GM19455 (cell line): ENCODE measurements around the gene CYP4X1.
"Not testable (repeated sequence)": the region's sequence is repeated elsewhere in the genome, so short reads cannot be mapped to it uniquely, and the experiment has no call there.

Experiments used
- ATAC-seq: cut with Tn5 transposase; IDR thresholded peaks from one replicate; pipeline ENCODE4 v1.9.1; 2021; ENCODE audit not compliant: unreplicated experiment

CYP4X1 gene, protein sequence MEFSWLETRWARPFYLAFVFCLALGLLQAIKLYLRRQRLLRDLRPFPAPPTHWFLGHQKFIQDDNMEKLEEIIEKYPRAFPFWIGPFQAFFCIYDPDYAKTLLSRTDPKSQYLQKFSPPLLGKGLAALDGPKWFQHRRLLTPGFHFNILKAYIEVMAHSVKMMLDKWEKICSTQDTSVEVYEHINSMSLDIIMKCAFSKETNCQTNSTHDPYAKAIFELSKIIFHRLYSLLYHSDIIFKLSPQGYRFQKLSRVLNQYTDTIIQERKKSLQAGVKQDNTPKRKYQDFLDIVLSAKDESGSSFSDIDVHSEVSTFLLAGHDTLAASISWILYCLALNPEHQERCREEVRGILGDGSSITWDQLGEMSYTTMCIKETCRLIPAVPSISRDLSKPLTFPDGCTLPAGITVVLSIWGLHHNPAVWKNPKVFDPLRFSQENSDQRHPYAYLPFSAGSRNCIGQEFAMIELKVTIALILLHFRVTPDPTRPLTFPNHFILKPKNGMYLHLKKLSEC

DNA sequence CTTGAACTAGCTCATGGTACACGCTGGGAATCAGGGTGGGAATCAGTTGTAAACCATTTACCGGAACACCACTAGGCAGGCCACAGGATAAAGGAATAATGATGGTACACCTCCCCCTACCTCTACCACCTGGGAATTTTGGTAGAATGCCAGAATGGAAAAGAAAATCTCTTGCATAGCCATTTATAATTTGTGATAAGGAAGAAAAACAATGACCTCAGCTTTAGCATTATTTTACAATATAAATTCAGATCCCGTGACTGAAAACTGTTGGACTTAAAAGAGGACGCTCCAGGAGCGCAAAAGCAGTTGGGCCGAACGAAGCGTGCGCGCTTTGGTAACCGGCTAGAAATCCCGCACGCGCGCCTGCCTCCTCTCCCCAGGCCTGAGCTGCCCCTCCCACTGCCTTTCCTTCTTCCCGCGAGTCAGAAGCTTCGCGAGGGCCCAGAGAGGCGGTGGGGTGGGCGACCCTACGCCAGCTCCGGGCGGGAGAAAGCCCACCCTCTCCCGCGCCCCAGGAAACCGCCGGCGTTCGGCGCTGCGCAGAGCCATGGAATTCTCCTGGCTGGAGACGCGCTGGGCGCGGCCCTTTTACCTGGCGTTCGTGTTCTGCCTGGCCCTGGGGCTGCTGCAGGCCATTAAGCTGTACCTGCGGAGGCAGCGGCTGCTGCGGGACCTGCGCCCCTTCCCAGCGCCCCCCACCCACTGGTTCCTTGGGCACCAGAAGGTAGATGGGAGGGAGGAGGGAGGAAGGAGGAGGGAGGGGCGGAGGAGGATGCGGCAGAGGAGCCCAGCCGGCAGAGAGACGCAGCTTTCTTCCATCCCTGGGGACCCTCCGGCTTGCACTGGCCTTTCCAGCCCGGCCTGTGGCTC, at the start of gene CYP4X1:
CYP4X1 (plus strand) TSS at position 402 of the 873 bp plus-strand sequence; CDS start at position 551, 149 bp downstream.
- ATAC-seq, result no peak

DNA sequence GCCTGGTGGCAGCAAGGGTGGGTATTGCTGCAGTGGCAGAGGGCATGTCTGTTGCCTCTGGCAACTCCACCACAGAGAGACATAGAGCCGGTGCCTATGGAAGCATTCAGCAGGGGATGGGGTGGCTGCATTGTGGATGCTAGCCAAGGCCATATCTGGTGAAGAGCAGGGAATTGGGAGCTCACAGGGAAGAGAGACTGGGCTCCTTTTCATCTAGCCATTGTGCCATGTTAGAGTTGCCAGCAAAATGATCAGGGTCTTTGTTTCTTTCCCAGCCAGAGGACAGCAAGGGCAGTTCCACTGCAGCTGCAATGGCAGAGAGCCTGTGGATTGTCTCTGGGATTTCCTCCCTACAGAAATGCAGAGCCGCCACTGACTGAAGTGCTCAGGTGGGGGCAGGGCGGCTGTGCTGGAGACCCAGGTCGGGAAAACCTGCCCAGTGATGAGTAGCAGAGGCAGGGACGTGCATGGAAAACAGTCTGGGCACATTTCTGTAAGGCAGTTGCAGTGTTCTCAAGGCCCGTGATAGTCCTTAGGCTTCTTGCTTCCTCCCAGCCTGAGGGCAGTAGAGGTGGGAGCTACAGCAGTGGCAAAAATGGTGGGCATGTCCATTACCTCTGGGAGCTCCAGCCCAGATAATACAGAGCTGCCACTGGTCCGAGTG, 40.2 kb upstream of the CYP4X1 start:
- no peak for ATAC-seq

DNA sequence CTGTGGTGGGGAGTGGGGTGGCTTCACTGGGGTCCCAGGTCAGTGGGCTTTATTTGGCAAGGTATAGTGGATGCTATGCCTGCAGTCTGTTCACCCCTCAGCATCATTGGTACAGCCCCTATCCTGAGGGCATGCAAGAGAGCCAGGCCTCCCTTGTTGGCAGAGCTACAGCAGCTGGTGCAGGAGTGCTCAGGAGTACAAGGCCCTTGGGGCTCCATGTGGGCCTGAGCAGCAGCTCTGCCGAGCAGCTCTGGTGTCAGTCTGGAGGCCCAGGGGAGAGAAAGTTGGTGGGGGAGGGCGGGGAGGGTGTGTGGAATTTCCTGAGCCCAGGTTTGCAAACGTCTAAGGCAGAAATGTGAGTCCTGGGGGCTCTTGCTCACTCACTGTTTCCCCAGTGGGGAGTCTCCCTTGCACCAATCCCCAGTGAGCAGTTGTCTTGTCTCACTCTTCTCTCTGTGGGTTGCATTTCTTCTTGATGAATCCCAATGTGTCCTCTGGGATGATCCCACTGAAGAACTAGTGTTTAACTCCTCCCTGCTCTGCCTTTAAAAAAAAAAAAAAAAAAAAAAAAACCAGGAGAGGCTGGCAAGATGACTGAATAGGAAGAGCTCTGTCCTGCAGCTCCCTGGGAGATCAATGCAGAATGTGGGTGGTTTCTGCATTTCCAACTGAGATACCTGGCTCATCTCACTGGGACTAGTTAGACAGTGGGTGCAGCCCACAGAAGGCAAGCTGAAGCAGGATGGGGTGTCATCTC, 39.5 kb upstream of the CYP4X1 start:
- no peak for ATAC-seq

DNA sequence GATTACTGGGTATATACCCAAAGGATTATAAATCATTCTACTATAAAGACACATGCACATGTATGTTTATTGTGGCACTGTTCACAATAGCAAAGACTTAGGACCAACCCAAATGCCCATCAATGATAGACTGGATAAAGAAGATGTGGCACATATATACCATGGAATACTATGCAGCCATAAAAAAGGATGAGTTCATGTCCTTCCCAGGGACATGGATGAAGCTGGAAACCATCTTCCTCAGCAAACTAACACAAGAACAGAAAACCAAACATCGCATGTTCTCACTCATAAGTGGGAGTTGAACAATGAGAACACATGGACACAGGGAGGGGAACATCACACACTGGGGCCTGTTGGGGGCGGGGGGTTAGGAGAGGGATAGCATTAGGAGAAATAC, 32.9 kb upstream of the CYP4X1 start:
- ATAC-seq, result not testable (repeated sequence)

DNA sequence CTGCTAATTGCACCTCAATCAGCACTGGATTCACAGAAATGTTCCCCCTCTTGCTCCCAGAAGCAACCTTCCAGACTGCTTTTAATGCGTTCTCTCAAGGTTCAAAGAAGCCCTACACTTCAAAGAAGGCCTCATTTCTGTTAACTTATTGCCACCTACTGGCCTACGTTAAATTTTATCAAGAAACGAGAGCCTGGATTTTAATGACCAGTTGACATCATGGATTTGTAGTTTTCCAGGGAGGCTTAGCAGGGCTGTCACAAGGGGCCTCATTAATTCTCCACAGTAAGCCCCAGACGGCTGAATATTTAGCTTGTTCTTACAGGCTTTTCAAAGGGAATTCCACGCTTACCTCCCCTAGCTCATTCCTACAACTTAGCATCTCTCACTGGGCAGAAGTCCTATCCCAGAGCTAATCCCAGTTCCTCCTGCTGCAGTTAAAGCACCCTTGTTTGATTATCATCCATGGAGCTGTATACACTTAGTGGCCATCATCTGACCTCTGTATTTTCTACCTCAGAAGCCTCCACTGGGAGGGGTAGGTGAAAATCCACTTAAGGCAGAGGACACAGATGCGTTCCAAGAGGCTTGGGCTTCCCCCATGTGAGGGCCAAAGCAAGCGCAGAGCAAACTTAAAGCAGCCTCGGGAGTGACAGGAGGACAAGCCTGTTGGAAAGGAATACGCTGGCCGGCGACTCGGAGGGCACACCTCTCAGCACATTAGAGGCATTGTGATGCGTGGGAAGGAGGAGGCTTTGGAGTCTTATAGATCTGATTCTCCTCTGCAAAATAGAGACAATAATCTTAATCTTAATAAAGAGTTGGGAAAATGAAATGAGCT, 32.2 kb upstream of the CYP4X1 start:
- no peak for ATAC-seq

DNA sequence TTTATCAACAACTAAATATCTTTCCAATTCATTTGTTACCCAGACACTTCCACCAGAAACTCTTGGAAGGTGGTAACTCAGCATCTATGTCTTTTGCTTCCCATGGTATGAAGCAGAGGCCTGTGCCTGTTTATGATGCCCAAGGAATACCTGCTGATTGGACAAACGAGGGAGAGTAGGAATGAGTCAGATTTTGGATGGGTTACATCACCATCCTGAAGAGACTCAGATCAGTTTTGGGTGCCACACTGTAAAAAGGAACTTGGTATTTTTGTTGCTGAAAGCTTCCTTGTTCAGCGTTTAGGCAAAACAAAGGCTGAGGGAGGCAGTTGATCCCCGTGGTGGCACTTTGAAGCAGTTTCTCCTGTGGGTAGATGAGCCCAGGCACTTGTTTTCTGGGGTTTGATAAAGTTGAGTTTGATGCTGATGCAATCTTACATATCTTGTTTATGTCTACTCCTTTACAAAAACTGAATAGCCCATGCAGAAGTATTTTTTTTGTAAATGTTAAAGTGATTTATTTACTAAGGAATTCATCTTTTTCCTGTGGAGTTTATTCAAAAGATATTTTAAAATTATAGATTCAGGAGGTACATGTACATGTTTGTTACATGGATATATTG, 26.7 kb upstream of the CYP4X1 start:
- ATAC-seq, result no peak

DNA sequence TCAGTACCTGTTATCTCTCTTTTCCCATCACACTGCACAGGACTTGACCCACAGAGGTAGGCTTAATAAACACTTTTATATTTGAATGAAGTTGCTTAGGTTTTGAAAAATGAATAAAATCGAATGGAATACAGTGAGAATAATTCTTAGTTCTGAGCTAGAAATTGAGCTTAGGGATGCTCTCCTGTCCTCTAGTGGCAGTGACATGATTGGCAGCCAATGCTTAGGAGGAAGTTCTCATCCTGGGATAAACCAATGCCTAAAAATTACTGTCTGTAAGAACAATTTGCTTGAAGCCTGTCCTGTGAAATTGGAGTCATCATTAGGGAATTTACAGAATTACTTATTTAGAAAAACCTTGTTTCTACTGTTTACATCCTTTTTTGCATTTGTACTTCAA, 21.3 kb upstream of the CYP4X1 start:
- ATAC-seq, result no peak

DNA sequence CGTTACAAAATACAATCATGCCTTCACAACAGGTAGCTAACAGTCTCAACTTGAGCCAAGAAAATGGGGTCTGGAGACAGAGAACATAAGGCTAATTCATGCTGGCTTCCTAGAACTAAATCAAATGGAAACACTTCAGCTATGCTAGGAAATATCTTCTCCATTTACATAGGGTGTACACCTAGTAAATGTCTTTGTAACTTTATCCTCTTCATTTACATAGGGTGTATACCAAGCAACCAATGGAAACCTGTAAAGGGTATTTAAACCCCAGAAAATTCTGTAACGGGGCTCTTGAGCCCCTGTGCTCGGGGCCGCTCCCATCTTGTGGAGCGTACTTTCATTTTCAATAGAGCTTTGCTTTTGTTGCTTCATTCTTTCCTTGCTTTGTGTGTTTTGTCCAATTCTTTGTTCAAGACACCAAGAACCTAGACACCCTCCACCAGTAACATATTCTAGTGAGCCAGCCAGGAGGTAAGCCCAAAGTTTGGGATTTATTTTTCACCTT, 19.5 kb upstream of the CYP4X1 start:
- ATAC-seq, result no peak

DNA sequence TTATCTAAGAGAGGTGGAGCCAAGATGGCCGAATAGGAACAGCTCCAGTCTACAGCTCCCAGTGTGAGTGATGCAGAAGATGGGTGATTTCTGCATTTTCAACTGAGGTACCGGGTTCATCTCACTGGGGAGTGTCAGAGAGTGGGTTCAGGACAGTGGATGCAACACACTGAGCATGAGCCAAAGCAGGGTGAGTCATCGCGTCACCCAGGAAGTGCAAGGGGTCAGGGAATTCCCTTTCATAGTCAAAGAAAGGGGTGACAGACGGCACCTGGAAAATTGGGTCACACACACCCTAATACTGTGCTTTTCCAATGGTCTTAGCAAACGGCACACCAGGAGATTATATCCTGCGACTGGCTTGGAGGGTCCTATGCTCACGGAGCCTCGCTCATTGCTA, 17.0 kb upstream of the CYP4X1 start:
- ATAC-seq, result not testable (repeated sequence)

DNA sequence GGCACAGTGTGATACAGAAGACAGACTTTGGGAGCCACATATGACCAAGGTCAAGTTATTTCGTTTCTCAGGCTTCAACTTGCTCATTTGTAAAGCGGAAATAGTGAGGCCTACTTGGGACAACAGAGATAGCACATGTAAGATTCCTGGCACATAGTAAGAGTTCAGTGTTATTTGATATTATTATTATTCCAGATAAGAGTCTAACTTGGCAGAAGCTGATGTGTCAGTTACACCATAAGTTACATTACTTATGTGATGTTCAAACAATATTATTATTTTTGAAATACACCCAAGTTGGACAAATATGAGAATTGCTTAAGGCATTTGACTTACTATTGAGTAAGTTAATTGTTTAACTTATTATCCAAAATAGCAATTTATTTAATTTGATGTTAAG, 10.2 kb upstream of the CYP4X1 start:
- no peak for ATAC-seq

DNA sequence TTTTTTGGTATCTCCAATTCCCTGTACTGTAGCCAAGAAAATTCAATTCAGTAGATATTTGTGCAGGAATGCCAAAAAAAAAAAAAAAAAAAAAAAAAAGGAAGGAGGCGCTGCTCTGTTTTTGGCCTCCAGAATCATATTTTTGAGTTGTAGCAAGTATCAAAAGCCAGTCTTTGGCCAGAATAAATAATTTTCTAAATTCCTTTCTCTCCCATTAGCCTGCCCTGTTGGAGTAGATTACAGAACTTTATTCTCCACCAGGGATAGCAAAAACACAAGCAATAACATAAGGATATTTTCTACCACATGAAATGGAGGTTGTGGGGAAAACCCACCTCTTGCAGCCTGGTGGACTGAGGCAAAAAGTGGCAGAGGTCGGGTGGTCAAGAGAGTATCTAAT, 2.4 kb upstream of the CYP4X1 start:
- no peak for ATAC-seq

DNA sequence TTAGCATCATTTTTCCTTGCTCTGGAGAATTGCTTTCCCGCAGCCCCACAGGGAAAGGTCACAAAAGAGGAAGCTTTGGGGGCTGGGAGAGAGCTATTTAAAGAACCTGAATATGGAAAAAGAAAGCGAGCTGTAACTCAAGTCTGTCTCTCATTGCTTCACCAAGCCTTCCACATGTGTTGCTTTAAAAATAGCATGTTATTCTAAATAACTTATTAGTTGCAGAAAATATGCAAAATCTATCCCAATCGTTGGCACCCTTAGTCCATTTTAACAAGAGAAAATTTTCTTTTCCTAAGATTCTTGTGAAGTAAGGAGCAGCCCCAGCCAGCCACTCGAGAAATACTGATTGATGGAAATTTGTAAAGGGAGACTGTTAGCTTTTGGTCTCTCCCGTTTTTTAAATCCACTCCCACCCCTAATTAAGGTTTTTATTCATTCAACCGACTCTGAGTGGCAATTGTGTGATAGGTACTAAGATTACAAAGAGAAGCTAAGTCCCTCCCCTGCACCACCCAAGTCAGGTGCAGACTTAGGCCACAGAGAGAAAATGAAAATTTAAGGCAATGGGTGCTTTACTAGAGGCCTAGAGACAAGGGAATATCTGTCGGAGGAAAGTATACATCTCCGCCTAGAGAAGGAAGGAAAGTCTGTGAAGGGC, 802 bp downstream of the CYP4X1 start:
- no peak for ATAC-seq

DNA sequence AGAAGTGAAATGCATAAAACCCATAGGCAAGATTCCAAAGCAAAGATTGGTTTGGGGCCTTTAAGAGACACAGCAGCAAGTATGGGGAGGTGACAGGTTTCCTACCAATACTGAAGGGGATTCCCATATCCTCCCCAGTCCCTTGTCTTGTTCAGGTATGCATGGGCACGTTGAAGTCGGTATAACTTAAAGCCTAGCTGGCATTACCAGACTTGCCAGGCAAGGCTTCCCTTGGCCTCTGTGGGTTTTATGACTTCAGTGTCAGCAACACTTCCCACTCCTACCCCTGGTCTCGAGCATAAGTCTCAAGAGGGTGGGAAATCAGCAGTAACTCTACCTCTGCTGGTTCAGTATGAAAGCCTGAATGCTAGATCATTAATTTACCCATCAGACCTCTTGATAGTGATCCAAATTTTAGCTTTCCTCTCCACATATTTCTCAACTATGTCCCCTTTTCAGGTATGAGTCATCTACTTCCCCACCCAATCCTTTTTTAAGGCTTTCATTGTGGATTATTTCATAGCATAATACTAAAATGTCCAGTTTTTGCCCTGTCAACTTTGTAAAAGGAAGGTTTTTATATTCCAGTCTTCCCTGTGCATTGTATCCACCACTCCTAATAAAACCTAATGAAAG, 6.8 kb downstream of the CYP4X1 start:
- no peak for ATAC-seq

DNA sequence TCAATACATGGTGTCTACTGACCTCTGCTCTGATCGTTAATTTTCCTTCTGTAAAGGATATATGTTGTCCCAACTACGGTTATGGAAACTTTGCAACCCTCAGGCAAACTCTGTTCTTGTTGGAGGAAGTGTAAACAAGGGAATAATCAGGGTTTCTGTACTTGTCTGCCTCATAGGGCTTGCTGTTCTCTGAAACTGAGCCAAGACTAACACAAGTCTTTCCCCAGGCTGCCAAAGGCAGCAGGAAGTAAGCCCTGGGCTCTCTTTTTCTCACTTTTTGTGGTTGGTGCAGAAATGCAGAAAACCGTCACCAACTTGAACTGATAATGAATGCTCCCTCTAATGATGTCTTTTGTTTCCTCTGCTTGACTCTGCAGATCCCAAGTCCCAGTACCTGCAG, 7.6 kb downstream of the CYP4X1 start:
- ATAC-seq, result no peak

DNA sequence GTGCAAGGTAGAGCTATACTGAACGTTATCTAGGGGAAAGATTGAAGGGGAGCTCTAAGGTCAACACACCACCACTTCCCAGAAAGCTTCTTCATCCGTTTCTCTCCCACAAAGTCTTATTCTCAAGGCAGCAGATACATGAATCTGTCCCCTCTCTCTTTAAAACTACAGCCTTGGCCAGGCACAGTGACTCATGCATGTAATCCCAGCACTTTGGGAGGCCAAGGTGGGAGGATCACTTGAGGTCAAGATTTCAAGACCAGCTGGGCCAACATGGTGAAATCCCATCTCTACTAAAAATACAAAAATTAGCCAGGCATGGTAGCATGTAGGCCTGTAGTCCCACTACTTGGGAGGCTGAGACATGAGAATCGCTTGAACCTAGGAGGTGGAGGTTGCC, 8.1 kb downstream of the CYP4X1 start:
- ATAC-seq, result no peak

DNA sequence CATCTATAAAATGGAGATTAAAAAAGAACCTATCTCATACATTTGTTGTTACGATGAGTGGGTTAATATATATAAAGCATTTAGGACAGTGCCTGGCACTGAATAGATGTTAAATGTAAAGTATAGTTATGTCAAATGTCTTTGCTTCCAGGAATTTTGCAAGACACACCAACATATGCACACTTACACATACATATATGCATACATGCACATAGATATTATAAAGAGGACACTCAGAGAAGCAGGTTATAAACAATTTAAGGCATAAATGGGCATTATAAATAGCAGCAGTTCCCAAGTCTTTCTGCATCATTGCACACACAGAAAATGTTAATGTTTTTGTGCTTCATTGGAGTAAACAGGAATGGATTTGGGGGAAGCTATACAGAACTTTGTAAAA, 13.3 kb downstream of the CYP4X1 start:
- no peak for ATAC-seq

DNA sequence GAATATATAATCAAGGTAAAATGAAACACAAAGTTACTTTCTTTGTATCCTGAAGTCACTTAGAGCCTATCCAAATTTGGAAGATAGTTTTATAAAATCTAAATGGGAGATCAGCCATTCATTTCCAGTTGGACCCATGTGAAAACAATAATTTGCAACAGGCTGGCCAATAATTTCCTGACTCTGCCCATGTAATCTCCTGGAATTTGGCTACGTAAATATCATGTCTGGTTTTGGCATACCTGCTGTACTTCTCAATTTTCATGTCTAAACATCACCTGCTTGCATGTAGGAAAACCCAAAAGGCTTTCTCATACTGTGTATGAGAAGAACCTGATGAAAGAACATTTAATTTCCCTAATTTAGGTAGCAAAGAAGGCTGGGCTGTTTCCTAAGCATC, 35.9 kb downstream of the CYP4X1 start:
- ATAC-seq, result no peak

DNA sequence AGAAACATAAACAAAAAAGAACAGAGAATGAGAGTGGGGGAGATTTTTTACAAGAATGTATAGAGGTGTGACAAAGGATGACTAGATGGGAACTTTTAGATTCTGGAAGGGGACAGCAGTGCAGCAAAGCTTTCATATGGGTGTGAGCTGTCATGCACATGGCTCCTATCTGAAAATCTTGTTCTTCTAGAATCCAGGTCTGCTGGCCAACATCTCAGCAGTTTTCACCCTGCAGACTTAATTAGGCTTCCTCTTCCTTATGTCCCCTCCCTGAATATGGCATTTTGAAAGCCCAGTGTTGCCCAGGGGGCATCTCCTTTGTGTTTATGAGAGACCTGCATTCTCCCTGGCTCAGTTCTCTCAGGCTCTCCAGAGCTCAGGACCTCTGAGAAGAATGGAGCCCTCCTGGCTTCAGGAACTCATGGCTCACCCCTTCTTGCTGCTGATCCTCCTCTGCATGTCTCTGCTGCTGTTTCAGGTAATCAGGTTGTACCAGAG, 43.7 kb downstream of the CYP4X1 start, which contains the start of gene CYP4Z1:
CYP4Z1 (plus strand) TSS at position 135 of the 498 bp plus-strand sequence; CDS start at position 395, 260 bp downstream.
- ATAC-seq, result no peak
